Cardiac fibroblast (primary cell): Measurements from ENCODE around the gene SLC7A10.

Experiments
- DNase-seq, 2 donors: peaks; one replicate each; pipeline versions ENCODE4 v3.0.0 to v3.0.0-alpha.2; 2010; ENCODE audit warnings: low read depth in 2 of 2
- H3K4me3 ChIP-seq, 2 donors: replicated peaks in 1 of 2; 1 replicate in 1 of 2; 2 replicates in 1 of 2; pipeline ENCODE4 v1.5.1; 2011; ENCODE audit warnings: low read depth in 2 of 2, low read length in 2 of 2, mild to moderate bottlenecking in 2 of 2, moderate library complexity in 1 of 2
- TF ChIP-seq, protein P1 (sequence below): IDR thresholded peaks from one replicate; pipeline ENCODE4 v1.5.1; 2011; ENCODE audit warnings: low read depth, mild to moderate bottlenecking, low read length, inconsistent platforms

The SLC7A10 gene

DNA sequence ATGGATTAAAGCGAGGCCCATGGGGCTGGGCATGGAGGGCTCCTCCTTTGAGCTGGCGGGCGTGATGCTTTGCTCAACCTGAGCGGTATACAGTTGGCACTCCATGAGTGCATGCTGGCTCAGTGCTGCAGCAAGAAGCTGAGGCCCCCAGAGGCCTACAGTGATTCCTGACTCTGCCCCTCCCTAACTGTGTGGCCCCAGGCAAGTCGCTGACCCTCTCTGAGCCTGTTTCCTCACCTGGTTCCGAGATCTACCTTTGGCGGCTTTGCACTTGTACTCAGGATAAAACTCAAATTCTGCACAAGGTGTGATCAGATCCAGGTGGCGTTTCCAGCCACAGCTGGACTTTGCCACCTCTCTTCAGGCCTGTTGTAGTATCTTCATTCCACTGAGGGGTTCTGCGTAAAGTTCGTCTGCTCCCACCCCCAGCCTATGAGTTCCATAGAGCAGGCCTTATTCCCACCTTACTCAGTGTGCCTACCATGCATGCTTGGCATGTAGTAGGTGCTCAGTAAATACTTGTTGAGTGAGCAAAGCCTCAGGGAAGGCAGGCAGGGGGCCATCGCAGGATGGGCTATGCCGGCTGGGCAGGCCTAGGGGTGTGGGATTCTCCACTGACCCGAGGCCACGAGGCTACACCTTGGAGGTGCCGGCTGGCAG lies 23.6 kb downstream of the SLC7A10 start:
- DNase-seq: no peak
- TF ChIP-seq, protein P1, sequence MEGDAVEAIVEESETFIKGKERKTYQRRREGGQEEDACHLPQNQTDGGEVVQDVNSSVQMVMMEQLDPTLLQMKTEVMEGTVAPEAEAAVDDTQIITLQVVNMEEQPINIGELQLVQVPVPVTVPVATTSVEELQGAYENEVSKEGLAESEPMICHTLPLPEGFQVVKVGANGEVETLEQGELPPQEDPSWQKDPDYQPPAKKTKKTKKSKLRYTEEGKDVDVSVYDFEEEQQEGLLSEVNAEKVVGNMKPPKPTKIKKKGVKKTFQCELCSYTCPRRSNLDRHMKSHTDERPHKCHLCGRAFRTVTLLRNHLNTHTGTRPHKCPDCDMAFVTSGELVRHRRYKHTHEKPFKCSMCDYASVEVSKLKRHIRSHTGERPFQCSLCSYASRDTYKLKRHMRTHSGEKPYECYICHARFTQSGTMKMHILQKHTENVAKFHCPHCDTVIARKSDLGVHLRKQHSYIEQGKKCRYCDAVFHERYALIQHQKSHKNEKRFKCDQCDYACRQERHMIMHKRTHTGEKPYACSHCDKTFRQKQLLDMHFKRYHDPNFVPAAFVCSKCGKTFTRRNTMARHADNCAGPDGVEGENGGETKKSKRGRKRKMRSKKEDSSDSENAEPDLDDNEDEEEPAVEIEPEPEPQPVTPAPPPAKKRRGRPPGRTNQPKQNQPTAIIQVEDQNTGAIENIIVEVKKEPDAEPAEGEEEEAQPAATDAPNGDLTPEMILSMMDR: no peak
- H3K4me3 ChIP-seq: no peak overlapping the region

DNA sequence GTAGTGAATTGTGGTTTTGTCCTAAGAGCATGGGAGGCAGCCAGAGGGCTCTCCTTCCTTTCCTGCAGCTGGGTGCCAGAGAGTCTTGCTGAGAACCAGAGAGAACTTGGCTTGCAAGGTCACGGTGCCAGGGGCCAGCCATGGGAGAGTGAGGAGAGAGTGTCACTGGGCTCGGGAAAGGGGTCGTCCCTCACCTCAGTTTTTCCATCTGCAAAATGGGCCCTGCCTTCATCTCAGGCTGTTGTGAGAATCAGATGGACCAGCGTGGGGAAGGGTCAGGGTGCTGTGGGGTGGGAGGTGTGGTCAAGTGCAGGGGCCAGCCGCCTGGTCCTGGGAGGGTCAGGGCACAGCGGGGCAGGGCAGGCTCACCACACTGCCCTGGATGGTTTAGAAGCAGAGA lies 24.2 kb downstream of the SLC7A10 start:
- TF ChIP-seq, protein P1: no peak
- no peak for DNase-seq

DNA sequence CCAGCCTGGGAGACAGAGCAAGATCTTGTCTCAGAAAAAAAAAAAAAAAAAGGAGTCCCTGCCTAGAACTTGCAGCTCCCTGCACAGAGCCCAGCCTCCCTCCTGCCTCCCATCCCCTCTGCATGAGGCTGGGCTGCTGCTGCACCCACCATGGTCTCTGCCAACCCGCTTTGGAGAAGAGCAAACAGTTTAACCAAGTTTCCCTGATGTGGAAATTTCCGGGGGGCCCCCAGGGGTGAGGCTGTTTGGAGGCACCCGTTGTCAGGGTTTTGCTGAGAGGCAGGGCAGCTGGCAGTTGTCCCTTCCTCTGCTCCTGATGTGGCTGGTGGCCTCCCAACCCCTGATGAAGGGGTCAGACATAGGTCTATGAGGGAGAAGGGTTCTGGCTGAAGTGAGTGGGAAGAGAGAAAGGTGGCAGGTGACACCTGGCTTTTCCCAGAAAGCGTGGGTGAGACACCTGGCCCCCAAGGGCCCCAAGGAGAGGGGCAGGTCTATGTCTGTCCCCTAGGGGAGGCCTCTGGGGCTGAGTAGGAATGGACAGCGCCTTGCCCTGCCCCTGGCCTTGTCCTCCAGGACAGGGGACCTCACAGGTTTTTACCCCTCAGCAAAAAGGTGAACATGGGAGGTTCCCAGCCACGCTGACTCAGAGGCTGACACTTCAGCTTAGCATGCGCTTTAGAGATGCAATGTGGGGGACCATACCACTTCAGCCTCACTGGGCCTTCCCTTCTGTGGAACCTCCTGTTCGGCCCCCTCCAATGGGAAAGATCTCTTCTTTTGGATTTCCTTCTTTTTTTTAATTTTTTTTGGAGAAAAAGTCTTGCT lies 26.0 kb downstream of the SLC7A10 start:
- peak in 1 of 2 donors; percentile 4 for DNase-seq
- TF ChIP-seq, protein P1: no peak

More for the DNA sequence above, 24.2 kb downstream of the SLC7A10 start:
- no peak overlapping the region for H3K4me3 ChIP-seq

DNA sequence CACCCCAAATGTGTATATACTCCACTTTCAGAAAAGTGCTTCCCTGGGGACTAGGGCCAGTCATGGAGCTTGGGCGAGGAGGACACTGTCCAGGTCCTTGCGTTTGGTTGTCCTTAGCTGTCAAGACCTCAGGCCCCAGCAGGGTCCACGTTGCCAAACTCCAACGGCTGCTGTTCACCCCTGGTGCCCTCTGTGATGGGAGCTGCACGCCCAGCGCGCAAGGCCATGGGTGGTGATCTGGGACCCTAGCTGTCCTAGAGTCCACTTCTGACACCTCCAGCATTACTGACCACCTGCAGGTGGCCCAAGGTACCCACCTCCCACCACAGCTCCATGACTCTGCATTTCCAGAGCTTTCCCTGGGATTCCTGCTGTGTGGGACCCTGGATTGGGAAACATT lies 27.5 kb downstream of the SLC7A10 start:
- no peak overlapping the region for H3K4me3 ChIP-seq
- TF ChIP-seq, protein P1: no peak
- no peak for DNase-seq

More for the DNA sequence above, 26.0 kb downstream of the SLC7A10 start:
- H3K4me3 ChIP-seq: no peak overlapping the region

DNA sequence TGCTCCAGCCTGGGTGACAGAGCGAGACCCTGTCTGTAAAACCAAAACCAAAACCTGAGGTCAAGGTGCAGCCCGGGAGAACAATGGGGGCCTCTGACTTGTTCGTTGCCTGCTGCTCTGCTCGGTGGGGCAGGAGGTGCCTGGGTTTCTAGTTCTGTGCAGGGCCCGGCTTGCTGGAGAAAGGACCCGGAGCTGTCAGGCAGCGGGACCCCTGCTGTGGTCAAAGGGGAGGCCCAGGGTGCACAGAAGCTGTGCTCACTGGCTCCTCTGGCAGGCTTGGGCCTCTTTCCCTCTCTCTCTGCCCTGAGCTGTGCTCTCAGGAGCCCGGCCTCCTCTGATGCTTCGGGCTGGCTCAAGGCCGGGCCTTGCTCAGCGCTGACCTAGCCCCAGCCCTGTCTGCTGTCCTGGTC lies 28.1 kb downstream of the SLC7A10 start:
- no peak overlapping the region for H3K4me3 ChIP-seq
- TF ChIP-seq, protein P1: no peak
- no peak for DNase-seq

DNA sequence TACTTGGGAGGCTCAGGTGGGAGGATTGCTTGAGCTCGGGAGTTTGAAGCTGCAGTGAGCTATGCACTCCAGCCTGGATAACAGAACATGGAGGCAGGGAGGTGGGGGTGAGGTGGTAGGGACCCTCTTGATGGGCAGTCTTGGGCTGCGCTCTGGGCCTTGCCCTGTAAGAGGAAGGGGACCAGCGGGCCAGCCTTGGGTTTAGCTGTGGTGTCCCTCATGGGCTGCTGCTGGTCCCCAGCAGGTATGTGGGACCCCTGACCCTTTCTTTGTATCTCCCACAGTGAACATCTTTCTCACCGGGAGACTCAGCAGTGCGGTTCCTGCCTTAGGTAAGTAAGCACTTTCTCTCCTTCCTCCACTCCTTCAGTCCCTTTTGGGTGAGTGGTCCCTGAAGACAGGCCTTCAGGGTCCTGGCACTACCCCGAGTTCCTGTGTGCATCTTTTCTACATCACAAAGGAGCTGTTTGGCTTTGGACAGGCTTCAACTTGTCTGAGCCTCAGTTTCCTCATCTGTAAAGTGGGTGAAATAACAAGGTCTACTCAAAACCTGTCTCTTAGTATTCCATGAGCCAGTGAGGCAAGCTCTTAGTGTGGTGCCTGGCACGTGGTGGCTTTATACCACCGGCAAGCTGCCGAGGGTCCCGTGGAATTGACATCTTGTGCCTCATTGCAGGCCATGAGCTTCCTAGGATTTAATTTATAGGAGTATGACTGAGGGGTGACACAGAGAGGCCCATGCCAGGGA lies 29.0 kb downstream of the SLC7A10 start:
- no peak overlapping the region for H3K4me3 ChIP-seq
- DNase-seq: no peak
- TF ChIP-seq, protein P1: no peak
